H1 (cell line): ENCODE data around the gene TUBB1. TPM values are rescaled to one million over a fixed set of nuclear protein-coding genes. Genes with fewer than 3 reads are reported as not detected.

Source experiments
- CTCF ChIA-PET: fragments of 300-600 bp; sonication (Branson Sonifier 250); formaldehyde crosslinking; loops from one replicate; lab custom pipeline; 2021; ENCODE audit not compliant: partially characterized antibody; lab: Charles Lee
- POLR2A ChIA-PET: fragments of 300-600 bp; sonication (Branson Sonifier 250); formaldehyde crosslinking; loops from one replicate; lab custom pipeline; 2021; ENCODE audit warnings: inconsistent platforms; ENCODE audit not compliant: partially characterized antibody; lab: Charles Lee
- DNase-seq, 2 experiments: peaks; one replicate each; pipeline versions ENCODE4 v3.0.0 to v3.0.0-alpha.2; 2010 to 2022; ENCODE audit warnings: low spot score in 2 of 2, low read depth in 1 of 2, mixed read lengths in 1 of 2
- FAIRE-seq: peaks from 2 replicates; lab custom pipeline; 2011; peaks lifted over from hg19 to GRCh38; lab: Jason Lieb, UNC
- H2AFZ ChIP-seq: 2 replicates; pipeline ENCODE4 v1.8.1; 2012; ENCODE audit warnings: low read length, inconsistent platforms
- H2AK5ac ChIP-seq: 2 replicates; pipeline ENCODE4 v1.6.1; 2013; ENCODE audit warnings: low read depth, low read length
- H2BK120ac ChIP-seq: replicated peaks from 2 replicates; pipeline ENCODE3; 2013; ENCODE audit warnings: low read depth, low read length, inconsistent platforms
- H2BK12ac ChIP-seq: 2 replicates; pipeline ENCODE4 v1.6.1; 2013; ENCODE audit warnings: low read depth, low read length
- H2BK15ac ChIP-seq: 2 replicates; pipeline ENCODE4 v1.6.1; 2013; ENCODE audit warnings: low read length
- H2BK20ac ChIP-seq: 2 replicates; pipeline ENCODE4 v1.6.1; 2013; ENCODE audit warnings: low read length
- H2BK5ac ChIP-seq: 2 replicates; pipeline ENCODE4 v1.6.1; 2013; ENCODE audit warnings: low read depth, low read length
- H3K14ac ChIP-seq: 2 replicates; pipeline ENCODE4 v1.6.1; 2013; ENCODE audit warnings: inconsistent platforms; ENCODE audit not compliant: insufficient read length
- H3K18ac ChIP-seq: 2 replicates; pipeline ENCODE4 v1.6.1; 2013; ENCODE audit warnings: low read length; ENCODE audit errors: extremely low read depth
- H3K23ac ChIP-seq: 2 replicates; pipeline ENCODE4 v1.6.1; 2013; ENCODE audit warnings: inconsistent platforms; ENCODE audit not compliant: insufficient read length
- H3K23me2 ChIP-seq: 2 replicates; pipeline ENCODE4 v1.6.1; 2013; ENCODE audit warnings: low read depth, low read length
- H3K27ac ChIP-seq: 2 replicates; pipeline ENCODE4 v1.6.1; 2011; ENCODE audit warnings: low read depth, low read length, inconsistent platforms
- H3K27me3 ChIP-seq, 4 experiments: replicated peaks in 1 of 4; 1 replicate in 1 of 4; 2 replicates in 3 of 4; pipeline versions ENCODE4 v1.6.1 to v1.8.1; 2011 to 2013; ENCODE audit warnings: low read length in 3 of 4, mild to moderate bottlenecking in 3 of 4, inconsistent platforms in 2 of 4, mixed read lengths in 2 of 4, moderate library complexity in 1 of 4; ENCODE audit not compliant: control insufficient read depth in 3 of 4, insufficient read depth in 3 of 4; ENCODE audit errors: extremely low read depth in 1 of 4
- H3K36me3 ChIP-seq, 4 experiments: 2 replicates each; pipeline versions ENCODE4 v1.6.1 to v1.8.1; 2011 to 2013; ENCODE audit warnings: mild to moderate bottlenecking in 4 of 4, low read length in 3 of 4, moderate library complexity in 2 of 4, control low read depth in 1 of 4, inconsistent platforms in 1 of 4; ENCODE audit not compliant: insufficient read depth in 4 of 4, control insufficient read depth in 2 of 4
- H3K4ac ChIP-seq: replicated peaks from 2 replicates; pipeline ENCODE3; 2013; ENCODE audit warnings: low read length, low read depth, mixed read lengths, inconsistent platforms; ENCODE audit not compliant: insufficient read length
- H3K4me1 ChIP-seq, 4 experiments: replicated peaks in 1 of 4; 1 replicate in 1 of 4; 2 replicates in 3 of 4; pipeline versions ENCODE4 v1.6.1 to v1.8.1; 2011 to 2013; ENCODE audit warnings: low read length in 3 of 4, inconsistent platforms in 2 of 4, mixed read lengths in 1 of 4; ENCODE audit not compliant: insufficient read depth in 4 of 4, control insufficient read depth in 3 of 4
- H3K4me2 ChIP-seq, 2 experiments: 2 replicates each; pipeline versions ENCODE4 v1.6.1 to v1.8.1; 2011 to 2013; ENCODE audit warnings: low read depth in 2 of 2, low read length in 2 of 2, control low read depth in 1 of 2, inconsistent platforms in 1 of 2, mild to moderate bottlenecking in 1 of 2; ENCODE audit not compliant: insufficient read depth in 1 of 2
- H3K4me3 ChIP-seq, 4 experiments: fragments of 200-600, 300-600 bp in 1 of 4; sonication (generic), shearing (Covaris generic), sonication (Bioruptor Twin) in 1 of 4; 2 replicates each; pipeline versions ENCODE4 v1.5.1 to v1.8.1; 2011 to 2016; ENCODE audit warnings: low read length in 4 of 4, low read depth in 3 of 4, control low read depth in 2 of 4, inconsistent platforms in 2 of 4, mild to moderate bottlenecking in 2 of 4, mixed read lengths in 1 of 4, moderate library complexity in 1 of 4; ENCODE audit not compliant: insufficient read depth in 2 of 4; ENCODE audit errors: extremely low read depth in 1 of 4
- H3K56ac ChIP-seq: replicated peaks from 2 replicates; pipeline ENCODE3; 2013; ENCODE audit warnings: low read depth, mild to moderate bottlenecking, mixed read lengths, low read length, inconsistent platforms; ENCODE audit not compliant: insufficient read length
- H3K79me1 ChIP-seq: 2 replicates; pipeline ENCODE4 v1.6.1; 2013; ENCODE audit warnings: low read depth, low read length, control low read depth
- H3K79me2 ChIP-seq, 2 experiments: 2 replicates each; pipeline versions ENCODE4 v1.6.1 to v1.8.1; 2012 to 2013; ENCODE audit warnings: low read length in 2 of 2, mild to moderate bottlenecking in 2 of 2, inconsistent platforms in 1 of 2; ENCODE audit not compliant: insufficient read depth in 2 of 2, control insufficient read depth in 1 of 2
- H3K9ac ChIP-seq, 4 experiments: replicated peaks in 1 of 4; 1 replicate in 1 of 4; 2 replicates in 3 of 4; pipeline versions ENCODE4 v1.6.1 to v1.8.1; 2011 to 2013; ENCODE audit warnings: low read depth in 3 of 4, low read length in 3 of 4, control low read depth in 2 of 4, mild to moderate bottlenecking in 2 of 4, moderate library complexity in 2 of 4, inconsistent platforms in 1 of 4; ENCODE audit errors: extremely low read depth in 1 of 4
- H3K9me3 ChIP-seq, 2 experiments: 2 replicates each; pipeline versions ENCODE4 v1.6.1 to v1.8.1; 2012 to 2013; ENCODE audit warnings: mild to moderate bottlenecking in 2 of 2, moderate library complexity in 2 of 2, control low read depth in 1 of 2, inconsistent platforms in 1 of 2, low read depth in 1 of 2, low read length in 1 of 2, mixed read lengths in 1 of 2; ENCODE audit not compliant: insufficient read depth in 2 of 2
- H4K20me1 ChIP-seq, 2 experiments: replicated peaks in 1 of 2; 2 replicates each; pipeline versions ENCODE3 to v1.8.1; 2011 to 2013; ENCODE audit warnings: inconsistent platforms in 2 of 2, low read length in 2 of 2, mild to moderate bottlenecking in 1 of 2; ENCODE audit not compliant: insufficient read depth in 2 of 2, control insufficient read depth in 1 of 2
- H4K5ac ChIP-seq: 2 replicates; pipeline ENCODE4 v1.6.1; 2013; ENCODE audit warnings: low read length, low read depth, mixed read lengths, inconsistent platforms; ENCODE audit not compliant: insufficient read length
- H4K8ac ChIP-seq: 2 replicates; pipeline ENCODE4 v1.8.0; 2013; ENCODE audit warnings: mild to moderate bottlenecking, moderate library complexity, low read length, inconsistent platforms; ENCODE audit not compliant: insufficient read depth; ENCODE audit errors: extremely low read depth
- H4K91ac ChIP-seq: replicated peaks from 2 replicates; pipeline ENCODE3; 2013; ENCODE audit warnings: low read length, mixed read lengths, inconsistent platforms; ENCODE audit not compliant: insufficient read length
- CTBP2 ChIP-seq: IDR thresholded peaks from 2 replicates; pipeline ENCODE4 v1.7.0; 2011; ENCODE audit warnings: borderline replicate concordance, mild to moderate bottlenecking, moderate library complexity, mixed read lengths, low read length; ENCODE audit not compliant: insufficient read depth, insufficient read length
- EGR1 ChIP-seq: IDR thresholded peaks from 2 replicates; pipeline ENCODE4 v1.6.1; 2011; ENCODE audit warnings: low read depth, low read length, borderline replicate concordance
- HDAC2 ChIP-seq, 2 experiments: fragments of 300-600 bp in 1 of 2; sonication (generic) in 1 of 2; IDR thresholded peaks; 2 replicates each; pipeline ENCODE4 v1.6.1; 2011 to 2012; ENCODE audit warnings: low read depth in 2 of 2, low read length in 2 of 2, mild to moderate bottlenecking in 2 of 2, moderate library complexity in 2 of 2, borderline replicate concordance in 1 of 2, inconsistent platforms in 1 of 2
- HDAC6 ChIP-seq: IDR thresholded peaks from one replicate; pipeline ENCODE4 v1.7.1; 2012; ENCODE audit warnings: low read depth, mild to moderate bottlenecking, inconsistent platforms, low read length, moderate library complexity
- JUND ChIP-seq: IDR thresholded peaks from 2 replicates; pipeline ENCODE4 v1.6.1; 2011; ENCODE audit warnings: mild to moderate bottlenecking, improper control_type of control experiment, low read length
- POLR2A ChIP-seq, 2 experiments: IDR thresholded peaks; 1 replicate in 1 of 2; 2 replicates in 1 of 2; pipeline ENCODE4 v1.6.1; 2011; ENCODE audit warnings: low read depth in 2 of 2, low read length in 2 of 2, mild to moderate bottlenecking in 2 of 2; ENCODE audit errors: control extremely low read depth in 1 of 2
- RAD21 ChIP-seq, 2 experiments: IDR thresholded peaks in 1 of 2; conservative IDR thresholded peaks in 1 of 2; 2 replicates each; pipeline ENCODE4 v1.6.1; 2011; ENCODE audit warnings: low read depth in 2 of 2, low read length in 2 of 2, improper control_type of control experiment in 1 of 2, inconsistent platforms in 1 of 2, mild to moderate bottlenecking in 1 of 2, moderate library complexity in 1 of 2
- RBBP5 ChIP-seq: IDR thresholded peaks from 2 replicates; pipeline ENCODE4 v1.7.1; 2012; ENCODE audit warnings: low read depth, mild to moderate bottlenecking, inconsistent platforms, low read length, moderate library complexity, borderline replicate concordance
- RFX5 ChIP-seq: IDR thresholded peaks from 2 replicates; pipeline ENCODE4 v1.6.1; 2011; ENCODE audit warnings: low read depth, low read length, improper control_type of control experiment, borderline replicate concordance
- SIX5 ChIP-seq: IDR thresholded peaks from 2 replicates; pipeline ENCODE4 v1.6.1; 2011; ENCODE audit warnings: mild to moderate bottlenecking, low read depth, low read length
- SRF ChIP-seq: IDR thresholded peaks from 2 replicates; pipeline ENCODE4 v1.6.1; 2011; ENCODE audit warnings: mild to moderate bottlenecking, low read depth, low read length, moderate library complexity
- WGBS, 2 experiments: shearing (Covaris generic) in 1 of 2; methylation state at CpG; one replicate each; pipeline versions ENCODE4 v1.1.6 to v1.1.7; 2013 to 2015; ENCODE audit warnings: low lambda C conversion rate in 2 of 2, mixed read lengths in 2 of 2, inconsistent platforms in 1 of 2, low coverage in 1 of 2, missing lambda C conversion rate in 1 of 2; ENCODE audit not compliant: insufficient replicate concordance in 2 of 2, insufficient coverage in 1 of 2, insufficient read length in 1 of 2; ENCODE audit errors: extremely low coverage in 1 of 2, missing lambda C conversion rate in 1 of 2; 5-methylcytosine and 5-hydroxymethylcytosine counted together
- polyA plus RNA-seq, 7 experiments: library from polyadenylated mRNA; depleted of rRNA in 3 of 7; stranded (reverse) in 5 of 7; unstranded in 2 of 7; fragments of >200 nt in 5 of 7; fragments of 200-250 nt in 2 of 7; gene quantifications; 1 replicate in 5 of 7; 2 replicates in 1 of 7; 4 replicates in 1 of 7; pipeline versions ENCODE4 v1.2.1 to v1.2.3, GENCODE V29; 2011 to 2013; ENCODE audit warnings: missing spikeins in 2 of 7, mixed read lengths in 2 of 7
- total RNA-seq: library from RNA; stranded (reverse); fragmentation: NEBNext Ultra II Directional; extraction: Animal tissue kit (Norgen Biotek cat#: 25700); gene quantifications from 2 replicates; pipeline ENCODE4 v1.2.1, GENCODE V29; 2021
- TF ChIP-seq, protein P1 (sequence below): IDR thresholded peaks from 2 replicates; pipeline ENCODE4 v1.6.1; 2012; ENCODE audit warnings: inconsistent platforms

TUBB1 gene
- total and polyA plus RNA-seq, 2 of the 8 experiments (the other 6 are each of a cell fraction or from before 2014, with no cell fraction given): not detected

DNA sequence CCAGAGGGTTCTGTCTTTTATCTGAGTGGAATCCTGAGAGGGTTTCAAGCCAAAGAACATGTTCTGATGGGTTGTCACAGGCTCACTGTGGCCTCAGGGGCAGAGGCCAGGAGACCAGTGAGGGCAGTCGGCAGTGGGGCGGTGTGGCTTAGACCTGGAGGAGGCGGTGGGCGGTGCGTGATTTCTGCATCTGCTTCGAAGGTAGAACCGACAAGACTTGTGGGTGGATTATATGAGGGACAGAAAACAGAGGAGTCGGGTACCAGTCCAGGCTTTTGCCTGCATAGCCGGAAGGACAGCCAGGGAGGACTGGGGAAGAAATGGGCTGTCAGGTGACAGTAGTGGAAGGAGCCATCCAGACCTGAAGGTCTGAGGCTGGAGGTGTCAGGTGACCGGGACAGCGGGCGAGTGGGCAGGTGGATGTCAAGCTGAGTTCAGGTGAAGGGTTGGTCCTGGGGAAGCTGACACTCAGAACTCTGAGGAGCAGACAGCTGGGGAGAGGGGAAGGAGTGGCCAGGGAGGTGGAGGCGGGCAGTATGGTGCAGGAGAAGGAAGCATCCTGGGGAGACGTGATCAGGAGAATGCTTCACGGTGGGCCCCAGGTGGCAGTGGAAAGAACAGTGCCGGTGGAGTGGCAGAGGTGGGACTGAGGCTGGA lies 15.3 kb upstream of the TUBB1 start:
- peaks cover 0 to 6% of the 10 kb centered on the region in 2 experiments for H4K20me1 ChIP-seq
- H2AK5ac ChIP-seq: no peak overlapping the region
- H3K18ac ChIP-seq: no peak overlapping the region
- H2BK15ac ChIP-seq: no peak overlapping the region
- H2AFZ ChIP-seq: no peak overlapping the region
- no peak for DNase-seq
- peaks cover 0 to 12% (median 5%) of the 10 kb centered on the region in 4 experiments; a peak in 3 of 7 replicates for H3K27me3 ChIP-seq
- H3K9ac ChIP-seq: no peak overlapping the region
- no peak overlapping the region for H2BK5ac ChIP-seq
- ChIA-PET POLR2A (no interaction called here), CTCF (interaction anchor here (1.2 kb wide), 1 partner anchor 121 kb away, joined by 4 read pairs; no protein-coding TSS in a partner anchor)
- no peak overlapping the region for H3K4me3 ChIP-seq
- H4K91ac ChIP-seq: no peak overlapping the region
- no peak overlapping the region for H2BK120ac ChIP-seq
- H3K4me1 ChIP-seq: peaks cover 0 to 8% (median 5%) of the 10 kb centered on the region in 4 experiments; a peak in 3 of 7 replicates
- H3K56ac ChIP-seq: no peak overlapping the region
- no peaks in the 10 kb centered on the region for H3K79me2 ChIP-seq
- no peak overlapping the region for H3K14ac ChIP-seq
- H3K4ac ChIP-seq: no peak overlapping the region
- no peak overlapping the region for H2BK12ac ChIP-seq
- H3K23ac ChIP-seq: no peak overlapping the region
- peaks cover 2% of the 10 kb centered on the region; the same call in 1 of the 2 replicates for H3K23me2 ChIP-seq
- H3K27ac ChIP-seq: no peak overlapping the region
- no peak overlapping the region for H3K4me2 ChIP-seq
- 89% methylated on average over 14 of the region's 16 CpGs; no CpG with 5 or more reads in 1 of the 2 experiments for WGBS, 2 experiments
- no peaks in the 10 kb centered on the region for H3K9me3 ChIP-seq
- no peaks in the 10 kb centered on the region for H3K79me1 ChIP-seq
- H3K36me3 ChIP-seq: no peaks in the 10 kb centered on the region
- H4K5ac ChIP-seq: no peak overlapping the region
- no peak for FAIRE-seq
- no peak overlapping the region for H2BK20ac ChIP-seq
- no peak overlapping the region for H4K8ac ChIP-seq
- TF ChIP-seq, protein P1, sequence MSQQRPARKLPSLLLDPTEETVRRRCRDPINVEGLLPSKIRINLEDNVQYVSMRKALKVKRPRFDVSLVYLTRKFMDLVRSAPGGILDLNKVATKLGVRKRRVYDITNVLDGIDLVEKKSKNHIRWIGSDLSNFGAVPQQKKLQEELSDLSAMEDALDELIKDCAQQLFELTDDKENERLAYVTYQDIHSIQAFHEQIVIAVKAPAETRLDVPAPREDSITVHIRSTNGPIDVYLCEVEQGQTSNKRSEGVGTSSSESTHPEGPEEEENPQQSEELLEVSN: no peak
- TF ChIP-seq RBBP5 (no peak), SRF (no peak), CTBP2 (no peak), POLR2A (IDR thresholded peaks at IDR 0.05; ENCODE audit: control extremely low read depth in 1 of 2, low read depth in 2 of 2, low read length in 2 of 2) (no peak), HDAC2 (IDR thresholded peaks at IDR 0.05; ENCODE audit: borderline replicate concordance in 1 of 2, low read depth in 2 of 2, low read length in 2 of 2) (no peak), HDAC6 (no peak), SIX5 (no peak), EGR1 (no peak), RFX5 (no peak), RAD21 (IDR thresholded peaks at IDR 0.05 in 1 of 2, conservative IDR thresholded peaks at IDR 0.05 in 1 of 2; ENCODE audit: low read depth in 2 of 2, low read length in 2 of 2) (no peak), JUND (no peak)
